ENCODE measurements around the gene KIR2DL3.
"Not testable (repeated sequence)": the region's sequence is repeated elsewhere in the genome, so short reads cannot be mapped to it uniquely, and the experiment has no call there.

KIR2DL3 gene

DNA sequence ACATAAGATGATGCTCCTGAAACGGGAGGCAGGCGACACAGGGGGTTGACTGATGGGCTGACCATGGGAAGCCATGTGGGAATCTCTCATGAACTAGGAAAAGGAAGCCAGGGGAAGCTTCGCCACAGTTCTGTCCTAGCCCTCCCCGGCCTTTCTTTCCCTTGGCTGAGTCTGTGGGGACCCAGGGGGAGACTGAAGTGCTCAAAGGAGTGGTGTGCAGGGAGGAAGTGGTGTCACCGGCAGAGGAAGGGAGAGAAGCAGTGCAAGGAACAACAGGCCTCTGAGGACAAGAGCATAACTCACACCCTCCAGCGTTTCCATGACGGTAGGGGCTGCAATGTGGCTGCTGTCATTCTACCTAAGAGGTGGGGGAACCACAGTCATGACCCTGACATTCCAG lies 13.0 kb upstream of the KIR2DL3 start:
- Mint-ChIP-seq H3K4me1 (no peaks in the 10 kb centered on the region), H3K9me3 (peaks cover 6 to 13% of the 10 kb centered on the region in 2 donors), H3K4me3 (no peak overlapping the region), H3K27me3 (peaks cover 18 to 20% of the 10 kb centered on the region in 2 donors), H3K36me3 (no peaks in the 10 kb centered on the region), H3K27ac (no peak overlapping the region)
- ATAC-seq (replicated peaks) (no peak), DNase-seq (no peak)

DNA sequence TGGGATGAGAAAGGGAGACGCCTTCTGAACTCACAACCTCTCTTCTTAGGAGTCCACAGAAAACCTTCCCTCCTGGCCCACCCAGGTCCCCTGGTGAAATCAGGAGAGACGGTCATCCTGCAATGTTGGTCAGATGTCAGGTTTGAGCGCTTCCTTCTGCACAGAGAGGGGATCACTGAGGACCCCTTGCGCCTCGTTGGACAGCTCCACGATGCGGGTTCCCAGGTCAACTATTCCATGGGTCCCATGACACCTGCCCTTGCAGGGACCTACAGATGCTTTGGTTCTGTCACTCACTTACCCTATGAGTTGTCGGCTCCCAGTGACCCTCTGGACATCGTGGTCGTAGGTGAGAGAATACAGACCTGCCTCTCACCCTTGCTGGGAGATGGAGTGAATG lies 10.8 kb upstream of the KIR2DL3 start:
- no peaks in the 10 kb centered on the region for H3K4me1 Mint-ChIP-seq
- ATAC-seq (replicated peaks), result no peak
- no peak overlapping the region for H3K27ac Mint-ChIP-seq
- H3K36me3 Mint-ChIP-seq, result no peaks in the 10 kb centered on the region
- peaks cover 29 to 31% of the 10 kb centered on the region in 2 donors for H3K27me3 Mint-ChIP-seq
- no peak overlapping the region for H3K4me3 Mint-ChIP-seq
- DNase-seq, result no peak
- H3K9me3 Mint-ChIP-seq, result peaks cover 3% of the 10 kb centered on the region in 2 donors

DNA sequence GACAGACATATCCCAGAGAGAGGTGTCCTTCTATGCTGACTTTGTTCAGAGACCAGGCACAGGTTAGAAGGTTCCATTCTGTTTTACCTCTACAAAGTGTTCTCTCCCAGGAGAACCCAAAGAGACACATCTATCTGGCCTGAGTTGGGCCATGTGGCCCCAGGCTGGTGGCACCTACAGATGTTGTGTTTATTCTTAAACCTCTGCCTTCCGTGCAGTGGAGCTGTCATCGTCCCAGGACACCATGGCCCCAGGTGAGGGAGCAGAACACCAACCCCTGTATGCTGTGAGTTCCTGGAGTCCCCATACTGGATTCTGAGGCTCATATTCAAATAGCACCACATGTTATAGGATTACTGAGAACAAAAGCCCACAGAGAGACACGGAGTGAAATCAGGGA lies 10.1 kb upstream of the KIR2DL3 start:
- Mint-ChIP-seq H3K27me3 (peaks cover 32 to 35% of the 10 kb centered on the region in 2 donors), H3K27ac (no peak overlapping the region), H3K4me3 (no peak overlapping the region), H3K36me3 (no peaks in the 10 kb centered on the region), H3K9me3 (peaks cover 3% of the 10 kb centered on the region in 2 donors), H3K4me1 (no peaks in the 10 kb centered on the region)
- ATAC-seq (replicated peaks) (no peak), DNase-seq (no peak)

DNA sequence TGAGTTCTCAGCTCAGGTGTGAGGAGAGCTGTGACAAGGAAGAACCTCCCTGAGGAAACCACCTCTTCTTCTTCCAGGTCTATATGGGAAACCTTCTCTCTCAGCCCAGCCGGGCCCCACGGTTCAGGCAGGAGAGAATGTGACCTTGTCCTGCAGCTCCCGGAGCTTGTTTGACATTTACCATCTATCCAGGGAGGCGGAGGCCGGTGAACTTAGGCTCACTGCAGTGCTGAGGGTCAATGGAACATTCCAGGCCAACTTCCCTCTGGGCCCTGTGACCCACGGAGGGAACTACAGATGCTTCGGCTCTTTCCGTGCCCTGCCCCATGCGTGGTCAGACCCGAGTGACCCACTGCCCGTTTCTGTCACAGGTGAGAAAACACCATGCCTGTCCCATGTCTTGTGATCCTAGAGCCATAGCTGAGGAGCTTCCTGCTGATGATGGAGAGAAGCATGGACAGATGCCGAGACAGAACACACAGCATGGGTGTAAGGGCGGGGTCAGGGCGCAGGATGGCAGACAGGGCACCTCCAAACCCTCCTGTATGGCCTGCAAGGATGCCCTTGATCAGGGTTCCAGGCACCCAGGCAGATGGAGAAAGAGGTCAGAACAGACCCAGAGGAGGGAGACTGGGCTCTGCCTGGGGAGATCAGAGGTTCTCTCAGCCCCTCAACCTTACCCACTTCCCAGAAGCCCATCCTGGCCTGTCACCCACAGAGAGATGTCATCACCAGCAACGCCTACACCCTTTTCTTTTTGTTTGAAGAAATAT lies 8.7 kb upstream of the KIR2DL3 start:
- no peak overlapping the region for H3K27ac Mint-ChIP-seq
- H3K36me3 Mint-ChIP-seq, result no peaks in the 10 kb centered on the region
- H3K9me3 Mint-ChIP-seq, result peaks cover 3 to 5% of the 10 kb centered on the region in 2 donors
- H3K4me1 Mint-ChIP-seq, result no peaks in the 10 kb centered on the region
- H3K27me3 Mint-ChIP-seq, result peaks cover 39 to 44% of the 10 kb centered on the region in 2 donors
- H3K4me3 Mint-ChIP-seq, result no peak overlapping the region
- DNase-seq (no peak), ATAC-seq (replicated peaks) (no peak)

DNA sequence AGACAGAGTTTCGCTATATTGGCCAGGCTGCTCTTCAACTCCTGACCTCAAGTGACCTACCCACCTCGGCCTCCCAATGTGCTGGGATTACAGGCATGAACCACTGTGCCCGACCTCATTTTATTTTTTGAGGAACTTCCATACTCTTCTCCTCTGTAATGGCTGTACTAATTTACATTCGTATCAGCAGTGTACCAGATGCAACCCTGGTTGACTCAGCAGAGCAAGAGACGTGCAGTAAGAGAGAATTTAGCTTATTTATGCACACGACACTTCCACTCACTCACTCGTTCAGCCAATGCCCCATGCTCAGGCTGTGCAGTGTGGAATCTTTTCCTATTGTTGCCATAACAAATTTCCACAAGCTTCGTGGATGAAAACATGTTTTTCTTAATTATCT lies 7.1 kb upstream of the KIR2DL3 start:
- Mint-ChIP-seq H3K27ac (no peak overlapping the region), H3K9me3 (peaks cover 3 to 5% of the 10 kb centered on the region in 2 donors), H3K4me3 (no peak overlapping the region), H3K27me3 (peaks cover 39 to 56% of the 10 kb centered on the region in 2 donors), H3K36me3 (no peaks in the 10 kb centered on the region), H3K4me1 (no peaks in the 10 kb centered on the region)
- DNase-seq, result no peak
- ATAC-seq (replicated peaks), result no peak

DNA sequence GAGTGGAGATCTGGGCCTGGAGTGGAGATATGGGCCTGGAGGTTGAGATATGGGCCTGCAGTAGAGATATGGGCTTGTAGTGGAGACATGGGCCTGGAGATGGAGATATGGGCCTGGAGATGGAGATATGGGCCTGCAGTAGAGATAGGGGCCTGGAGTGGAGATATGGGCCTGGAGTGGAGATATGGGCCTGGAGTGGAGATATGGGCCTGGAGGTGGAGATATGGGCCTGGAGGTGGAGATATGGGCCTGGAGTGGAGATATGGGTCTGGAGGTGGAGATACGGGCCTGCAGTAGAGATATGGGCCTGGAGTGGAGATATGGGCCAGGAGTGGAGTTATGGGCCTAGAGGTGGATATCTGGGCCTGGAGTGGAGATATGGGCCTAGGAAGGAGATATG lies 402 bp downstream of the KIR2DL3 start:
- no peak for DNase-seq
- Mint-ChIP-seq H3K4me3 (no peak overlapping the region), H3K4me1 (no peaks in the 10 kb centered on the region), H3K27me3 (peaks cover 15 to 38% of the 10 kb centered on the region in 2 donors), H3K9me3 (peaks cover 0 to 2% of the 10 kb centered on the region in 2 donors), H3K27ac (no peak overlapping the region), H3K36me3 (no peaks in the 10 kb centered on the region)
- no peak for ATAC-seq (replicated peaks)

DNA sequence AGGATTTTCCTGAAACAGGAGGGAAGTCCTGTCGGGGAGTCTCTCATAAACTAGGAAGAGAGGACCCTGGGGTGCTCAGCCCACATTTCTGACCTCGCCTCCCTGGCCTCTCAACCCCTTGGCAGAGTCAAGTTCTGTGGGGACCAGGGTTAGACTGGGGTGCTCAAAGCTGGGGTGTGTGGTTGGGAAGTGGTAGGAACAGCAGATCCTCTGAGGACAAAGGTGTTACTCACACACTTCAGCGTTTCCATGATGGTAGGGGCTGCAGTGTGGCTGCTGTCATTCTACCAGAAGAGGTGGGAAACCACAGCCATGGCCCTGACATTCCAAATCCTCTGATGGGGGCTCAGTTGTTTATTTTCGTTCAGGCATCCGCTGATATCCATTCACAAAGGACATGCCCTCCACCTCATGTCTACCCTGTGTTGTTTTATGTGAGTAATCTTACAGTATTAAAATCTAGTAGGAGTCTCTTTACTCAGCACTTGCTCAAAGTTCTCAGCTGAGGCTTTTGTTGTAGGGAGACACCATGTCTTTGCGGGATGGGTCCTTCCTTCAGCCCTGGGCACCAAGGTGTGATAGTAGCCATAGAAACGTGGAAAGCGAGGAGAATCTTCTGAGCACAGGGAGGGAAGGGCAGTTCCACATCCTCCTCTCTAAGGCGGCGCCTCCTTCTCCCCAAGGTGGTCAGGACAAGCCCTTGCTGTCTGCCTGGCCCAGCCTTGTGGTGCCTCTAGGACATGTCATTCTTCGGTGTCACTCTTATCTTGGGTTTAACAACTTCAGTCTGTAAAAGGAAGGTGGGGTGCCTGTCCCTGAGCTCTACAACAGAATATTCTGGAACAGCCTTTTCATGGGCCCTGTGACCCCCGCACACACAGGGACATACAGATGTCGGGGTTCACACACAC lies 1.5 kb downstream of the KIR2DL3 start:
- Mint-ChIP-seq H3K9me3 (no peaks in the 10 kb centered on the region), H3K4me3 (no peak overlapping the region), H3K4me1 (no peaks in the 10 kb centered on the region), H3K27ac (no peak overlapping the region), H3K36me3 (no peaks in the 10 kb centered on the region), H3K27me3 (peaks cover 14 to 30% of the 10 kb centered on the region in 2 donors)
- ATAC-seq (replicated peaks), result no peak
- DNase-seq, result no peak

DNA sequence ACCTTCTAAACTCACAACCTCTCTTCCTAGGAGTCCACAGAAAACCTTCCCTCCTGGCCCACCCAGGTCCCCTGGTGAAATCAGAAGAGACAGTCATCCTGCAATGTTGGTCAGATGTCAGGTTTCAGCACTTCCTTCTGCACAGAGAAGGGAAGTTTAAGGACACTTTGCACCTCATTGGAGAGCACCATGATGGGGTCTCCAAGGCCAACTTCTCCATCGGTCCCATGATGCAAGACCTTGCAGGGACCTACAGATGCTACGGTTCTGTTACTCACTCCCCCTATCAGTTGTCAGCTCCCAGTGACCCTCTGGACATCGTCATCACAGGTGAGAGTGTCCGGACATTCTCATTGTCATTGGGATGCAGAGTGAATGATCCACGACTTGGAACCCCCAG lies 3.6 kb downstream of the KIR2DL3 start:
- H3K36me3 Mint-ChIP-seq; H3K4me1 Mint-ChIP-seq; ATAC-seq (replicated peaks); H3K27ac Mint-ChIP-seq; H3K4me3 Mint-ChIP-seq; H3K9me3 Mint-ChIP-seq; DNase-seq: not testable (repeated sequence)
- H3K27me3 Mint-ChIP-seq, result peaks cover 12 to 14% of the 10 kb centered on the region in 2 donors

DNA sequence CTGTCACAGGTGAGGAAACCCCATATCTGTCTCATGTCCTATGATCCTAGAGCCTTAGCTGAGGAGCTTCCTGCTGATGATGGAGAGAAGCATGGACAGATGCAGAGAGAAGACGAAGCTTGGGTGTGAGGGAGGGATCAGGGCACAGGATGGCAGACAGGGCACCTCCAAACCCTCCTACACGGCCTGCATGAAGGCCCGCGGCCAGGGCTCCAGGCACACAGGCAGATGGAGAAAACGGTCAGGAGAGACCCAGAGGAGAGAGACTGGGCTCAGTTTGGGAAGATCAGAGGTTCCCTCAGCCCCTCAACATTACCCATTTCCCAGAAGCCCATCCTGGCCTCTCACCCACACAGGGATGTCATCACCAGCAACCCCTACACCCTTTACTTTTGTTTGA lies 5.8 kb downstream of the KIR2DL3 start:
- H3K27ac Mint-ChIP-seq; H3K36me3 Mint-ChIP-seq; H3K4me1 Mint-ChIP-seq; DNase-seq; ATAC-seq (replicated peaks); H3K9me3 Mint-ChIP-seq; H3K4me3 Mint-ChIP-seq: not testable (repeated sequence)
- H3K27me3 Mint-ChIP-seq, result peaks cover 17 to 27% of the 10 kb centered on the region in 2 donors

DNA sequence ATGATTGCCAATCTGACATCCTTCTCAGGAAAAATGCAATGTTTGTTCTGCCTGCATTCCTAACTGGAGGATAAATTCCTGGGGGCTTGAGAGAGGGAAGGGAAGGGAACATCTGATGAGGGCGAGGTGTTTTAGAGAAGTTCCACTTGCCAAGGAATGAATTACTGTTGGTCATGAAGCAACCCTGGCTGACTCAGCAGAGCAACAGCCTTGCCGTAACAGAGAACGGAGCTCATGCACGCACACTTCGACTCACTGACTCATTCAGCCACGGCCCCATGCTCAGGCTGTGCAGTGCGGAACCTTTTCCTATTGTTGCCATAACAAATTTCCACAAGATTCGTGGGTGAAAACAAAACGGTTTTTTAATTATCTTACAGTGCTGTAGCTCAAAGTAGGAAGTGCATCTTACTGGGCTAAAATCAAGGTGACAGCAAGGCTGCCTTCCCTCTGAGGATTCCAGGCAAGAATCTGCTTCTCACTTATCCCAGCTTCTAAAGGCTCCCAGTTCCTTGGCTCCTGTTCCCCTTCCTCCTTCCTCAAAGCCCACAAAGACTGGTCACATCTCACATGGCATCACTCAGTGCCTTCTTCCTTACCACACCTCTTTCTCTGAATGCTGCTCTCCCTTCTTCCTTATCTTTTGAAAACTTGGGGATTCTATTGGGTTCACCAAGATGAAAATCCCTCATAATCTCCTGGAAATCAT lies 9.5 kb downstream of the KIR2DL3 start:
- H3K4me3 Mint-ChIP-seq; ATAC-seq (replicated peaks); DNase-seq; H3K36me3 Mint-ChIP-seq; H3K27ac Mint-ChIP-seq; H3K4me1 Mint-ChIP-seq; H3K9me3 Mint-ChIP-seq: not testable (repeated sequence)
- peaks cover 7 to 35% of the 10 kb centered on the region in 2 donors for H3K27me3 Mint-ChIP-seq

DNA sequence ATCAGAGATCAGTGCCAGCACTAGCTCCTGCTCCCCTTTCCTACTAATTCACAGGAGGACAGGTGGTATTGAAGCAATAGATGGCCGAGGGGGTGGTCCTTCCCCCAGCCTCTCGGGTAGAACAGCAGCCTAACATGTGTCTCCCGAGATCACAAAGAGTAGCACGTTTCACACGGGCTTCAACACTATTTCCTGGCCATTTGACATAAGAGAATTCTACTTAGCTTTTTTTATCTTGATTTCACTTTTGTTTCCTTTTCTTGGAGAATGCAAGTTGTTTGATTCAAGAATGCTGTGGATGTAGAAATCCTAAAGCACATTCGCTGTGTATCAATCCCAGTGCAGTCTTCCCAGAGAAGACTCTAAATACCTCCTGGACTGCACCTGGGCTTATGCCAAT lies 12.0 kb downstream of the KIR2DL3 start:
- H3K27me3 Mint-ChIP-seq, result peaks cover 3 to 30% of the 10 kb centered on the region in 2 donors
- ATAC-seq (replicated peaks); H3K36me3 Mint-ChIP-seq; H3K4me3 Mint-ChIP-seq; DNase-seq; H3K4me1 Mint-ChIP-seq; H3K27ac Mint-ChIP-seq; H3K9me3 Mint-ChIP-seq: not testable (repeated sequence)

DNA sequence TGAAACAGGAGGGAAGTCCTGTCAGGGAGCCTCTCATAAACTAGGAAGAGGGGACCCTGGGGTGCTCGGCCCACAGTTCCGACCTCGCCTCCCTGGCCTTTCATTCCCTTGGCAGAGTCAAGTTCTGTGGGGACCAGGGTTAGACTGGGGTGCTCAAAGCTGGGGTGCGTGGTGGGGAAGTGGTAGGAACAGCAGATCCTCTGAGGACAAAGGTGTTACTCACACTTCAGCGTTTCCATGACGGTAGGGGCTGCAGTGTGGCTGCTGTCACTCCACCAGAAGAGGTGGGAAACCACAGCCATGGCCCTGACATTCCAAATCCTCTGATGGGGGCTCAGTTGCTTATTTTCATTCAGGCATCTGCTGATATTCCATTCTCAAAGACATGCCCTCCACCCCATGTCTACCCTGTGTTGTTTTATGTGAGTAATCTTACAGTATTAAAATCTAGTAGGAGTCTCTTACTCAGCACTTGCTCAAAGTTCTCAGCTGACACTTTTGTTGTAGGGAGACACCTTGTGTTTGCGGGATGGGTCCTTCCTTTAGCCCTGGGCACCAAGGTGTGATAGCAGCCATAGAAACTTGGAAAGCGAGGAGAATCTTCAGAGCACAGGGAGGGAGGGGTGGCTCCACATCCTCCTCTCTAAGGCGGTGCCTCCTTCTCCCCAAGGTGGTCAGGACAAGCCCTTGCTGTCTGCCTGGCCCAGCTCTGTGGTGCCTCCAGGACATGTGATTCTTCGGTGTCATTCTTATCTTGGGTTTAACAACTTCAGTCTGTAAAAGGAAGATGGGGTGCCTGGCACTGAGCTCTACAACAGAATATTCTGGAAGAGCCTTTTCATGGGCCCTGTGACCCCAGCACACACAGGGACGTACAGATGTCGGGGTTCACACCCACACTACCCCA lies 18.1 kb downstream of the KIR2DL3 start:
- H3K4me1 Mint-ChIP-seq; H3K36me3 Mint-ChIP-seq; H3K9me3 Mint-ChIP-seq; H3K27ac Mint-ChIP-seq; ATAC-seq (replicated peaks); H3K4me3 Mint-ChIP-seq; H3K27me3 Mint-ChIP-seq; DNase-seq: not testable (repeated sequence)

DNA sequence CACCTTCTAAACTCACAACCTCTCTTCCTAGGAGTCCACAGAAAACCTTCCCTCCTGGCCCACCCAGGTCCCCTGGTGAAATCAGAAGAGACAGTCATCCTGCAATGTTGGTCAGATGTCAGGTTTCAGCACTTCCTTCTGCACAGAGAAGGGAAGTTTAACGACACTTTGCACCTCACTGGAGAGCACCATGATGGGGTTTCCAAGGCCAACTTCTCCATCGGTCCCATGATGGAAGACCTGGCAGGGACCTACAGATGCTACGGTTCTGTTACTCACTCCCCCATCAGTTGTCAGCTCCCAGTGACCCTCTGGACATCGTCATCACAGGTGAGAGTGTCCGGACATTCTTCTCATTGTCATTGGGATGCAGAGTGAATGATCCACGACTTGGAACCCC lies 20.3 kb downstream of the KIR2DL3 start:
- H3K27ac Mint-ChIP-seq; DNase-seq; H3K9me3 Mint-ChIP-seq; H3K4me1 Mint-ChIP-seq; H3K27me3 Mint-ChIP-seq; H3K36me3 Mint-ChIP-seq; H3K4me3 Mint-ChIP-seq; ATAC-seq (replicated peaks): not testable (repeated sequence)

Data from stimulated activated naive B cell treated with anti-CD40 and anti-IgM and Interleukin-4, amounts not matched to agents 10 μg/mL and 1 μg/mL and 100 μg/mL, for 72 hours (primary cell).